ENCODE results near the gene CLOCK. TPM values are rescaled to one million over a fixed set of nuclear protein-coding genes. Genes with fewer than 3 reads are reported as not detected.

CLOCK gene
- total and polyA plus RNA-seq, 9 of the 15 experiments (the other 6 are each of a cell fraction or from before 2014, with no cell fraction given) = 3.7 to 14.4 (median 9.4) TPM

DNA sequence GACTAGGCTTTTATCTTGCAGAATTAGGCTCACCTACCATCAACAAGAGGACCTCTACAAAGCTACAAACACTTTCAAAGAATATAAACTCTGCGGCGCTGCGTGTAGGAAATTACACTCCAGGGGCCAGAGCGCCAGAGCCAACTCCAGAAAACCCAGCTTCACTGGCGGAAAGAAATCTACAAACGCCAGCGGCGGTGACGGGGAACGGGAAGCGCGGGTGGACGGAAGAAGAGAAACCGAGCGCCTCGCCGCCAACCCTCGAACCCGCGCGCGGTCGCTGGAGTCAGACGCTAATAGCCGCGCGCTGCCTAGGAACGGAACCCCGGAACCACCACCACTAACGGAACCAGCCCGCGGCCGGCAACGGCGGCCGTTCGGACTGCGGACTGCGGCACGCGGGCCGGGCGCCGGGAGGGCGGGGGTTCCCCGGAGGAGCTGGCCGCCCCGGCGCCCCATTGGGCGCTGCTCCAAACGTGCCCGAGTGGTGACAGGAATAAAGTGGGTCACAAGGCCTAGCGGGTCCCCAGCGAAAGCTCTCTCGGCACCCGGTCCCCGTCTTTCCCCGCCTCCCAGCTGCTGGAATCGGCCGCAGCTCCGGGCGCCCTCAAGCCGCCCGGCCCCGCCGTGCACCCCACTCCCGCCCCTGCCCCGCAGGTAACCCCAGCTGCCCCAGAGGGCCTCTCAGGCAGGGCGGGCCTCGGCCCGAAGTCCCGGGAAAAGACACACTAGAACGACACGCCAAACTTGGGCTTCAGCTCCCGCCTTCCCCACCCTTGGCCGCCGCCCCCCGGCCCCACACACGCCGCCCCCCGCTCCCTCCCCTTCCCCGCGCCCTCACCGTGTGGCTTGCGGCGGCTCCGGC, 836 bp downstream of the CLOCK start (continued):
- peak; percentile 80; the same call in 1 of the 2 replicates for TF ChIP-seq MYC (IDR thresholded peaks at IDR 0.05; ENCODE audit: low read depth, low read length)
- no peak for TF ChIP-seq MYC (CRISPR knock-in tag; IDR thresholded peaks at IDR 0.05; ENCODE audit: borderline replicate concordance, low read depth)
- TF ChIP-seq ZNF133 (CRISPR knock-in tag; IDR thresholded peaks at IDR 0.05) = no peak
- 0 out of 2 replicates have a peak, but pooled peaks have one; percentile 56 for TF ChIP-seq ERF (CRISPR knock-in tag; IDR thresholded peaks at IDR 0.05)
- TF ChIP-seq NFE2L1 (tag; IDR thresholded peaks at IDR 0.05; ENCODE audit: borderline replicate concordance, low read depth) = no peak
- TF ChIP-seq ETS2 (tag; IDR thresholded peaks at IDR 0.05; ENCODE audit: borderline replicate concordance, poor library complexity, severe bottlenecking) = no peak
- TF ChIP-seq, protein P1, sequence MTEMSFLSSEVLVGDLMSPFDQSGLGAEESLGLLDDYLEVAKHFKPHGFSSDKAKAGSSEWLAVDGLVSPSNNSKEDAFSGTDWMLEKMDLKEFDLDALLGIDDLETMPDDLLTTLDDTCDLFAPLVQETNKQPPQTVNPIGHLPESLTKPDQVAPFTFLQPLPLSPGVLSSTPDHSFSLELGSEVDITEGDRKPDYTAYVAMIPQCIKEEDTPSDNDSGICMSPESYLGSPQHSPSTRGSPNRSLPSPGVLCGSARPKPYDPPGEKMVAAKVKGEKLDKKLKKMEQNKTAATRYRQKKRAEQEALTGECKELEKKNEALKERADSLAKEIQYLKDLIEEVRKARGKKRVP (CRISPR knock-in tag; IDR thresholded peaks at IDR 0.05) = no peak
- no peak for TF ChIP-seq ZKSCAN1 (IDR thresholded peaks at IDR 0.05; ENCODE audit: low read depth, low read length)
- no peak for TF ChIP-seq PHB (CRISPR knock-in tag; IDR thresholded peaks at IDR 0.05)
- peak; percentile 19 for TF ChIP-seq NEUROD1 (IDR thresholded peaks at IDR 0.05; ENCODE audit: borderline replicate concordance, low read depth, low read length, partially characterized antibody)
- TF ChIP-seq SMC3 (conservative IDR thresholded peaks at IDR 0.05; ENCODE audit: insufficient read depth, low read depth, low read length) = no peak
- TF ChIP-seq PHF20 (IDR thresholded peaks at IDR 0.05; ENCODE audit: partially characterized antibody) = no peak
- TF ChIP-seq, protein P2, sequence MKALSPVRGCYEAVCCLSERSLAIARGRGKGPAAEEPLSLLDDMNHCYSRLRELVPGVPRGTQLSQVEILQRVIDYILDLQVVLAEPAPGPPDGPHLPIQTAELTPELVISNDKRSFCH (CRISPR knock-in tag; IDR thresholded peaks at IDR 0.05) = no peak
- TF ChIP-seq, protein P2 (tag; IDR thresholded peaks at IDR 0.05) = peak; percentile 61; the same call in 1 of the 2 replicates
- no peak for TF ChIP-seq ZNF584 (CRISPR knock-in tag; IDR thresholded peaks at IDR 0.05; ENCODE audit: low read depth)
- peak; percentile 35; the same call in 1 of the 2 replicates for TF ChIP-seq JUND (IDR thresholded peaks at IDR 0.05; ENCODE audit: borderline replicate concordance, low read depth, low read length)
- no peak for TF ChIP-seq JUND (tag; IDR thresholded peaks at IDR 0.05; ENCODE audit: borderline replicate concordance, low read depth, low read length)
- TF ChIP-seq, protein P3, sequence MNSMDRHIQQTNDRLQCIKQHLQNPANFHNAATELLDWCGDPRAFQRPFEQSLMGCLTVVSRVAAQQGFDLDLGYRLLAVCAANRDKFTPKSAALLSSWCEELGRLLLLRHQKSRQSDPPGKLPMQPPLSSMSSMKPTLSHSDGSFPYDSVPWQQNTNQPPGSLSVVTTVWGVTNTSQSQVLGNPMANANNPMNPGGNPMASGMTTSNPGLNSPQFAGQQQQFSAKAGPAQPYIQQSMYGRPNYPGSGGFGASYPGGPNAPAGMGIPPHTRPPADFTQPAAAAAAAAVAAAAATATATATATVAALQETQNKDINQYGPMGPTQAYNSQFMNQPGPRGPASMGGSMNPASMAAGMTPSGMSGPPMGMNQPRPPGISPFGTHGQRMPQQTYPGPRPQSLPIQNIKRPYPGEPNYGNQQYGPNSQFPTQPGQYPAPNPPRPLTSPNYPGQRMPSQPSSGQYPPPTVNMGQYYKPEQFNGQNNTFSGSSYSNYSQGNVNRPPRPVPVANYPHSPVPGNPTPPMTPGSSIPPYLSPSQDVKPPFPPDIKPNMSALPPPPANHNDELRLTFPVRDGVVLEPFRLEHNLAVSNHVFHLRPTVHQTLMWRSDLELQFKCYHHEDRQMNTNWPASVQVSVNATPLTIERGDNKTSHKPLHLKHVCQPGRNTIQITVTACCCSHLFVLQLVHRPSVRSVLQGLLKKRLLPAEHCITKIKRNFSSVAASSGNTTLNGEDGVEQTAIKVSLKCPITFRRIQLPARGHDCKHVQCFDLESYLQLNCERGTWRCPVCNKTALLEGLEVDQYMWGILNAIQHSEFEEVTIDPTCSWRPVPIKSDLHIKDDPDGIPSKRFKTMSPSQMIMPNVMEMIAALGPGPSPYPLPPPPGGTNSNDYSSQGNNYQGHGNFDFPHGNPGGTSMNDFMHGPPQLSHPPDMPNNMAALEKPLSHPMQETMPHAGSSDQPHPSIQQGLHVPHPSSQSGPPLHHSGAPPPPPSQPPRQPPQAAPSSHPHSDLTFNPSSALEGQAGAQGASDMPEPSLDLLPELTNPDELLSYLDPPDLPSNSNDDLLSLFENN (IDR thresholded peaks at IDR 0.05; ENCODE audit: low read depth in 2 of 2, low read length in 2 of 2) = no peak
- TF ChIP-seq EP400 (IDR thresholded peaks at IDR 0.05) = peak; percentile 29; the same call in 1 of the 2 replicates
- TF ChIP-seq HIVEP1 (CRISPR knock-in tag; IDR thresholded peaks at IDR 0.05) = 0 out of 2 replicates have a peak, but pooled peaks have one; percentile 57
- TF ChIP-seq, protein P4, sequence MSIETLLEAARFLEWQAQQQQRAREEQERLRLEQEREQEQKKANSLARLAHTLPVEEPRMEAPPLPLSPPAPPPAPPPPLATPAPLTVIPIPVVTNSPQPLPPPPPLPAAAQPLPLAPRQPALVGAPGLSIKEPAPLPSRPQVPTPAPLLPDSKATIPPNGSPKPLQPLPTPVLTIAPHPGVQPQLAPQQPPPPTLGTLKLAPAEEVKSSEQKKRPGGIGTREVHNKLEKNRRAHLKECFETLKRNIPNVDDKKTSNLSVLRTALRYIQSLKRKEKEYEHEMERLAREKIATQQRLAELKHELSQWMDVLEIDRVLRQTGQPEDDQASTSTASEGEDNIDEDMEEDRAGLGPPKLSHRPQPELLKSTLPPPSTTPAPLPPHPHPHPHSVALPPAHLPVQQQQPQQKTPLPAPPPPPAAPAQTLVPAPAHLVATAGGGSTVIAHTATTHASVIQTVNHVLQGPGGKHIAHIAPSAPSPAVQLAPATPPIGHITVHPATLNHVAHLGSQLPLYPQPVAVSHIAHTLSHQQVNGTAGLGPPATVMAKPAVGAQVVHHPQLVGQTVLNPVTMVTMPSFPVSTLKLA (conservative IDR thresholded peaks at IDR 0.05) = peak in 1 of 2 experiments; percentile 74; a peak in 2 of 4 replicates

Measured in K562 (cell line).